Activated CD8-positive, alpha-beta memory T cell treated with anti-CD3 and anti-CD28 coated beads for 36 hours (primary cell): ENCODE measurements around the gene EFNA1. TPM values are rescaled to one million over a fixed set of nuclear protein-coding genes. Genes with fewer than 3 reads are reported as not detected.

Experiments used
- CTCF ChIA-PET: fragments of 350-600 bp; sonication (Branson Sonifier 250); formaldehyde crosslinking; loops from one replicate; lab custom pipeline; 2021; ENCODE audit warnings: antibody characterized with exemption; lab: Charles Lee
- POLR2A ChIA-PET: fragments of 350-600 bp; sonication (Branson Sonifier 250); formaldehyde crosslinking; loops from one replicate; lab custom pipeline; 2021; ENCODE audit warnings: antibody characterized with exemption; lab: Charles Lee
- total RNA-seq, 2 experiments: library from RNA; stranded (reverse); gene quantifications; one replicate each; pipeline ENCODE4 v1.2.3, GENCODE V29; 2021

The EFNA1 gene
- total RNA-seq, 2 experiments from 2014 or later = 0.15 TPM; not detected in 1

GRCh38 chr1:155175927-155176371 lies 48.3 kb downstream of the EFNA1 start:
- ChIA-PET POLR2A (interaction anchor here (1.0 to 1.4 kb wide), 2 partner anchors 18 to 19 kb away, joined by 4 to 5 read pairs; no protein-coding TSS in a partner anchor), CTCF (interaction anchor here (0.8 to 10.5 kb wide), 8 partner anchors 10 to 91 kb away, joined by 3 to 94 read pairs (median 10); partner anchors contain the start of genes MTX1 and THBS3)

GRCh38 chr1:155176544-155177071 lies 48.9 kb downstream of the EFNA1 start:
- CTCF ChIA-PET = interaction anchor here (1.1 to 6.3 kb wide), 5 partner anchors 9 to 86 kb away, joined by 6 to 75 read pairs (median 20); no protein-coding TSS in a partner anchor
- POLR2A ChIA-PET = interaction anchor here (0.6 to 2.1 kb wide), 2 partner anchors 17 to 1530 kb away, joined by 3 to 18 read pairs; no protein-coding TSS in a partner anchor

GRCh38 chr1:155177192-155177917 lies 49.7 kb downstream of the EFNA1 start:
- ChIA-PET CTCF (interaction anchor here (0.5 to 2.3 kb wide), 6 partner anchors 9 to 381 kb away, joined by 4 to 20 read pairs (median 6); no protein-coding TSS in a partner anchor), POLR2A (interaction anchor here (0.6 to 2.1 kb wide), 2 partner anchors 17 to 1530 kb away, joined by 3 to 18 read pairs; no protein-coding TSS in a partner anchor)

GRCh38 chr1:155177918-155178281 lies 50.2 kb downstream of the EFNA1 start:
- ChIA-PET CTCF (interaction anchor here (1.1 to 2.3 kb wide), 4 partner anchors 8 to 86 kb away, joined by 4 to 20 read pairs (median 6); no protein-coding TSS in a partner anchor), POLR2A (interaction anchor here (2.1 kb wide), 1 partner anchor 16 kb away, joined by 18 read pairs; no protein-coding TSS in a partner anchor)

GRCh38 chr1:155178441-155179111 lies 50.9 kb downstream of the EFNA1 start:
- CTCF ChIA-PET = interaction anchor here (0.5 to 2.3 kb wide), 3 partner anchors 15 to 570 kb away, joined by 4 to 20 read pairs (median 4); no protein-coding TSS in a partner anchor
- POLR2A ChIA-PET = interaction anchor here (0.6 to 2.1 kb wide), 2 partner anchors 15 to 633 kb away, joined by 4 to 18 read pairs; no protein-coding TSS in a partner anchor

- POLR2A ChIA-PET = interaction anchor here (0.6 to 0.9 kb wide), 2 partner anchors 14 to 632 kb away, joined by 3 to 4 read pairs; no protein-coding TSS in a partner anchor
These were observed 51.7 kb downstream of the EFNA1 start for GRCh38 chr1:155179112-155180031.

GRCh38 chr1:155181371-155182051 lies 53.8 kb downstream of the EFNA1 start:
- ChIA-PET CTCF (no interaction called here), POLR2A (no interaction called here)

More at GRCh38 chr1:155179112-155180031, 51.7 kb downstream of the EFNA1 start:
- CTCF ChIA-PET = interaction anchor here (1.1 to 1.2 kb wide), 2 partner anchors 10 to 32 kb away, joined by 4 read pairs; no protein-coding TSS in a partner anchor

GRCh38 chr1:155182052-155182550 lies 54.4 kb downstream of the EFNA1 start:
- ChIA-PET POLR2A (no interaction called here), CTCF (no interaction called here)

- ChIA-PET CTCF (interaction anchor here (0.8 to 1.0 kb wide), 2 partner anchors 9 to 23 kb away, joined by 3 to 5 read pairs; no protein-coding TSS in a partner anchor), POLR2A (interaction anchor here (0.5 kb wide), 1 partner anchor 1122 kb away, joined by 3 read pairs; no protein-coding TSS in a partner anchor)
These were observed 56.1 kb downstream of the EFNA1 start for GRCh38 chr1:155183775-155184221.

- CTCF ChIA-PET = interaction anchor here (0.8 to 1.8 kb wide), 3 partner anchors 9 to 23 kb away, joined by 3 to 13 read pairs (median 5); no protein-coding TSS in a partner anchor
- POLR2A ChIA-PET = no interaction called here
These were observed 56.7 kb downstream of the EFNA1 start for GRCh38 chr1:155184351-155184811.

Other genes with a start within 250 kb of the EFNA1 start
- gene PMVK, start 191.2 kb upstream of the EFNA1 start, total RNA-seq = 10 to 100 TPM; 42.6 to 44.1 TPM
- 10 to 100 TPM; 11.2 to 11.7 TPM for gene PBXIP1, start 171.8 kb upstream of the EFNA1 start, total RNA-seq
- 10 to 100 TPM; 28.7 to 30.1 TPM for gene PYGO2, start 166.1 kb upstream of the EFNA1 start, total RNA-seq
- gene SHC1, start 157.1 kb upstream of the EFNA1 start, total RNA-seq = 10 to 100 TPM; 31.2 to 36.3 TPM
- 100 to 1,000 TPM; 136 to 137 TPM for gene CKS1B, start 153.2 kb upstream of the EFNA1 start, total RNA-seq
- 10 to 100 TPM; 62.8 to 63.2 TPM for gene FLAD1, start 144.5 kb upstream of the EFNA1 start, total RNA-seq
- gene LENEP, start 134.3 kb upstream of the EFNA1 start, total RNA-seq = under 1 TPM in 1 of 2 experiments, not detected in 1; 0.61 TPM
- gene ZBTB7B, start 125.1 kb upstream of the EFNA1 start, total RNA-seq = 10 to 100 TPM; 33.4 to 34.3 TPM
- under 1 TPM in 1 of 2 experiments, not detected in 1; 0.21 TPM for gene DCST2, start 94.1 kb upstream of the EFNA1 start, total RNA-seq
- gene DCST1, start 94.1 kb upstream of the EFNA1 start, total RNA-seq = not detected
- 10 to 100 TPM; 38.5 to 44.6 TPM for gene ADAM15, start 76.6 kb upstream of the EFNA1 start, total RNA-seq
- 1 to 10 TPM; 3.4 to 4.6 TPM for gene EFNA4, start 64.1 kb upstream of the EFNA1 start, total RNA-seq
- 1 to 10 TPM; 3.1 to 3.5 TPM for gene EFNA3, start 49.0 kb upstream of the EFNA1 start, total RNA-seq
- gene SLC50A1, start 8.0 kb downstream of the EFNA1 start, total RNA-seq = 10 to 100 TPM; 54.3 to 56.8 TPM
- 10 to 100 TPM; 31.3 to 32.0 TPM for gene DPM3, start 12.7 kb downstream of the EFNA1 start, total RNA-seq
- gene KRTCAP2, start 45.4 kb downstream of the EFNA1 start, total RNA-seq = 100 to 1,000 TPM; 179 to 199 TPM
- gene TRIM46, start 46.0 kb downstream of the EFNA1 start, total RNA-seq = 1 to 10 TPM; 7.3 to 7.8 TPM
- gene THBS3, start 80.0 kb downstream of the EFNA1 start, total RNA-seq = 1 to 10 TPM; 7.0 to 8.7 TPM
- 10 to 100 TPM; 70.4 to 71.1 TPM for gene MTX1, start 80.8 kb downstream of the EFNA1 start, total RNA-seq
- gene ENTREP3, start 127.6 kb downstream of the EFNA1 start, total RNA-seq = 10 to 100 TPM; 47.2 to 50.7 TPM
- gene SCAMP3, start 134.5 kb downstream of the EFNA1 start, total RNA-seq = 100 to 1,000 TPM; 136 to 138 TPM
- gene CLK2, start 145.6 kb downstream of the EFNA1 start, total RNA-seq = 10 to 100 TPM; 79.6 to 82.7 TPM
- gene HCN3, start 149.6 kb downstream of the EFNA1 start, total RNA-seq = 1 to 10 TPM; 3.4 to 3.7 TPM
- not detected for gene PKLR, start 173.6 kb downstream of the EFNA1 start, total RNA-seq
- 100 to 1,000 TPM; 233 to 253 TPM for gene FDPS, start 181.0 kb downstream of the EFNA1 start, total RNA-seq
- gene RUSC1, start 193.0 kb downstream of the EFNA1 start, total RNA-seq = 10 to 100 TPM; 27.9 to 30.0 TPM